Osteoblast (primary cell): ENCODE results near the gene CFAP43. TPM values are rescaled to one million over a fixed set of nuclear protein-coding genes. Genes with fewer than 3 reads are reported as not detected.
A peak's percentile ranks its signal among the peaks of the same experiment; 100 is the strongest.

Experiments
- DNase-seq: peaks from one replicate; pipeline ENCODE4 v3.0.0; 2011; ENCODE audit warnings: low spot score, mixed read lengths; ENCODE audit not compliant: insufficient read length; ENCODE audit errors: missing footprints
- H2AFZ ChIP-seq: 2 replicates; pipeline ENCODE4 v1.6.0; 2011; ENCODE audit warnings: mild to moderate bottlenecking, low read length
- H3K27ac ChIP-seq: 2 replicates; pipeline ENCODE4 v1.5.1; 2011; ENCODE audit warnings: mild to moderate bottlenecking, low read depth, low read length, moderate library complexity
- H3K27me3 ChIP-seq: 2 replicates; pipeline ENCODE4 v1.6.0; 2012; ENCODE audit warnings: mild to moderate bottlenecking, control low read depth, inconsistent platforms, low read length, moderate library complexity; ENCODE audit not compliant: insufficient read depth
- H3K36me3 ChIP-seq: 2 replicates; pipeline ENCODE4 v1.5.1; 2011; ENCODE audit warnings: mild to moderate bottlenecking, low read length, control low read depth, moderate library complexity; ENCODE audit not compliant: insufficient read depth
- H3K4me1 ChIP-seq: 2 replicates; pipeline ENCODE4 v1.5.1; 2011; ENCODE audit warnings: mild to moderate bottlenecking, low read length, control low read depth, moderate library complexity; ENCODE audit not compliant: insufficient read depth
- H3K4me2 ChIP-seq: 2 replicates; pipeline ENCODE4 v1.6.0; 2011; ENCODE audit warnings: mild to moderate bottlenecking, low read length; ENCODE audit not compliant: insufficient read depth
- H3K4me3 ChIP-seq: fragments of 200-600 bp; sonication (generic); 3 replicates; pipeline ENCODE4 v1.5.1; 2012; ENCODE audit warnings: mild to moderate bottlenecking, low read length, inconsistent platforms; ENCODE audit not compliant: insufficient read depth
- H3K79me2 ChIP-seq: 2 replicates; pipeline ENCODE4 v1.6.0; 2012; ENCODE audit warnings: mild to moderate bottlenecking, low read length, control low read depth, inconsistent platforms; ENCODE audit not compliant: insufficient read depth
- H3K9me3 ChIP-seq: 2 replicates; pipeline ENCODE4 v1.5.1; 2011; ENCODE audit warnings: low read depth, low read length, control low read depth
- H4K20me1 ChIP-seq: 2 replicates; pipeline ENCODE4 v1.6.0; 2012; ENCODE audit warnings: mild to moderate bottlenecking, low read length, control low read depth; ENCODE audit not compliant: insufficient read depth
- CTCF ChIP-seq: IDR thresholded peaks from 2 replicates; pipeline ENCODE4 v1.5.1; 2011; ENCODE audit warnings: mild to moderate bottlenecking, low read depth, low read length, moderate library complexity; ENCODE audit errors: extremely low read depth
- total RNA-seq: library from RNA; depleted of rRNA; stranded (reverse); fragments of >200 nt; gene quantifications from 2 replicates; pipeline ENCODE4 v1.2.3, GENCODE V29; 2012

The CFAP43 gene
- 0.36 and 0.59 TPM in 2 replicates for total RNA-seq

DNA sequence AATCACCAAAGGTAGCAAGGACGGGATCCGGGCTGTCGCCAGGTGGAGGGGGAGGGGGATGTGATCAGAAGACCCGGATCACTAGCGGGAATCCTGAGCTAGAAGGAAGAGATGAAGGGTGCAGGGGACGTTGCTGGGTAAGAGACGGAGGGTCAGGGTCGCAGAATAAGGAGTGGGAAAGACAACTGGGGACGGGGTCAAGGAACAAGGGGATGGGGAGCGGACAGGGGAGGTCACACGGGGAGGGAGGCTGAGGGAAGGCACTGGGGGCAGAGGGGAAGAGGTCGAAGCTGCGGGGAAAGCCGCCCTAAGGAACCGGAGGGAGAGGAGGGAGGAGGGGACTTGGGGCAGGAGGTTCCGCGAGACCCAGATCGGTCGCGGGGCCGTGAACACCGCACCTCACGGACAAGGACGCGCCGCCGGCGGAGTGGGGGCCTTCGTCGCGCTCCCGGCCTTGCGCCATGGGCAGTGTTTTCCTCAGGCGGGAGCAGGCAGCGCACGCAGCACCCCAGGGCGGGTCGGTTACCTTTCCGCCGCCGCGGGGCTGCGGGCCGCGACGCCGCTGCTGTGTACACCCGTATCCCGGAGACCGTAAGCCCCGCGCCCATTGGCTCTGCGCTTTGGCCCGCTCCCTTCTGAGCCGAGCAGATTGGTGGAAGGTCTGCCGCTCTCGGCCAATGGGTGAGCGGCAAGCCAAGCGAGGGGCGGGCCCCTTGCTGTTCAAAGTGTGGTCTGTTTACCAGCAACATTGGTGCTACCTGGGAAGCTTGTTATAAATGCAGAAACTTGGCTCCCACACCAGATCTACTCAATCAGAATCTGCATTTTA is at the start of gene CFAP43:
TSS of gene CFAP43 (minus strand) at position 581 of the 829 bp plus-strand sequence. CDS start at position 463, 118 bp downstream.
- TF ChIP-seq CTCF, result no peak
- H3K4me3 ChIP-seq, result peak within 1 kb of the TSS; percentile 81
- no peaks in the 10 kb centered on the region for H3K9me3 ChIP-seq
- DNase-seq, result peak; percentile 99
- no peaks in the 10 kb centered on the region for H3K27me3 ChIP-seq
- peaks cover 3% of the 10 kb centered on the region for H3K4me1 ChIP-seq
- H3K79me2 ChIP-seq, result no peaks in the 10 kb centered on the region
- no peaks in the 10 kb centered on the region for H3K36me3 ChIP-seq
- H3K4me2 ChIP-seq, result peak within 1 kb of the TSS; percentile 96
- H2AFZ ChIP-seq, result peak within 1 kb of the TSS; percentile 96
- H4K20me1 ChIP-seq, result no peaks in the 10 kb centered on the region
- H3K27ac ChIP-seq, result peak within 1 kb of the TSS; percentile 25

GRCh38 chr10:104281694-104282093 is 49.5 kb upstream of the CFAP43 start:
- no peak for DNase-seq
- Histone ChIP-seq H3K36me3 (no peaks in the 10 kb centered on the region), H3K79me2 (no peaks in the 10 kb centered on the region), H3K27ac (no peak overlapping the region), H3K27me3 (no peaks in the 10 kb centered on the region), H2AFZ (no peak overlapping the region), H4K20me1 (no peaks in the 10 kb centered on the region), H3K4me2 (no peak overlapping the region), H3K9me3 (no peaks in the 10 kb centered on the region), H3K4me1 (no peaks in the 10 kb centered on the region), H3K4me3 (no peak overlapping the region)
- TF ChIP-seq CTCF, result no peak

- H3K27ac ChIP-seq, result no peak overlapping the region
- no peaks in the 10 kb centered on the region for H4K20me1 ChIP-seq
- no peak for DNase-seq
- TF ChIP-seq CTCF, result no peak
- H2AFZ ChIP-seq, result no peak overlapping the region
- H3K4me1 ChIP-seq, result peaks cover 7% of the 10 kb centered on the region
- H3K9me3 ChIP-seq, result no peaks in the 10 kb centered on the region
- H3K79me2 ChIP-seq, result no peaks in the 10 kb centered on the region
- H3K4me2 ChIP-seq, result no peak overlapping the region
- no peak overlapping the region for H3K4me3 ChIP-seq
- no peaks in the 10 kb centered on the region for H3K27me3 ChIP-seq
- no peaks in the 10 kb centered on the region for H3K36me3 ChIP-seq
These were observed 47.5 kb upstream of the CFAP43 start for GRCh38 chr10:104279550-104280259.

GRCh38 chr10:104277785-104278184 is 45.6 kb upstream of the CFAP43 start:
- Histone ChIP-seq H3K4me1 (peaks cover 25% of the 10 kb centered on the region), H3K4me3 (no peak overlapping the region), H2AFZ (no peak overlapping the region), H3K4me2 (no peak overlapping the region), H3K27ac (no peak overlapping the region), H4K20me1 (no peaks in the 10 kb centered on the region), H3K79me2 (no peaks in the 10 kb centered on the region), H3K36me3 (no peaks in the 10 kb centered on the region), H3K9me3 (no peaks in the 10 kb centered on the region), H3K27me3 (no peaks in the 10 kb centered on the region)
- no peak for TF ChIP-seq CTCF
- no peak for DNase-seq
